GM10266 (cell line): ENCODE data around the gene MEGF8.

ENCODE experiments used
- DNase-seq: peaks from one replicate; pipeline ENCODE4 v3.0.0; 2012; ENCODE audit errors: extremely low spot score
- TF ChIP-seq, protein P1 (sequence below): IDR thresholded peaks from 2 replicates; pipeline ENCODE4 v1.5.1; 2012; ENCODE audit warnings: mild to moderate bottlenecking, low read depth; ENCODE audit not compliant: control insufficient read depth, insufficient read depth; ENCODE audit errors: missing control alignments

Gene MEGF8

GRCh38 chr19:42427313-42427712, 101.9 kb downstream of the MEGF8 start, which contains the start of gene LIPE:
LIPE (minus strand) TSS chr19:42427388; CDS start chr19:42427149, 239 bp downstream.
- TF ChIP-seq, protein P1, sequence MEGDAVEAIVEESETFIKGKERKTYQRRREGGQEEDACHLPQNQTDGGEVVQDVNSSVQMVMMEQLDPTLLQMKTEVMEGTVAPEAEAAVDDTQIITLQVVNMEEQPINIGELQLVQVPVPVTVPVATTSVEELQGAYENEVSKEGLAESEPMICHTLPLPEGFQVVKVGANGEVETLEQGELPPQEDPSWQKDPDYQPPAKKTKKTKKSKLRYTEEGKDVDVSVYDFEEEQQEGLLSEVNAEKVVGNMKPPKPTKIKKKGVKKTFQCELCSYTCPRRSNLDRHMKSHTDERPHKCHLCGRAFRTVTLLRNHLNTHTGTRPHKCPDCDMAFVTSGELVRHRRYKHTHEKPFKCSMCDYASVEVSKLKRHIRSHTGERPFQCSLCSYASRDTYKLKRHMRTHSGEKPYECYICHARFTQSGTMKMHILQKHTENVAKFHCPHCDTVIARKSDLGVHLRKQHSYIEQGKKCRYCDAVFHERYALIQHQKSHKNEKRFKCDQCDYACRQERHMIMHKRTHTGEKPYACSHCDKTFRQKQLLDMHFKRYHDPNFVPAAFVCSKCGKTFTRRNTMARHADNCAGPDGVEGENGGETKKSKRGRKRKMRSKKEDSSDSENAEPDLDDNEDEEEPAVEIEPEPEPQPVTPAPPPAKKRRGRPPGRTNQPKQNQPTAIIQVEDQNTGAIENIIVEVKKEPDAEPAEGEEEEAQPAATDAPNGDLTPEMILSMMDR: no peak
- no peak for DNase-seq
